ENCODE measurements around the gene DYNLT2B.
A peak's percentile ranks its signal among the peaks of the same experiment; 100 is the strongest.
"Not testable (repeated sequence)": the region's sequence is repeated elsewhere in the genome, so short reads cannot be mapped to it uniquely, and the experiment has no call there.

DYNLT2B gene

DNA sequence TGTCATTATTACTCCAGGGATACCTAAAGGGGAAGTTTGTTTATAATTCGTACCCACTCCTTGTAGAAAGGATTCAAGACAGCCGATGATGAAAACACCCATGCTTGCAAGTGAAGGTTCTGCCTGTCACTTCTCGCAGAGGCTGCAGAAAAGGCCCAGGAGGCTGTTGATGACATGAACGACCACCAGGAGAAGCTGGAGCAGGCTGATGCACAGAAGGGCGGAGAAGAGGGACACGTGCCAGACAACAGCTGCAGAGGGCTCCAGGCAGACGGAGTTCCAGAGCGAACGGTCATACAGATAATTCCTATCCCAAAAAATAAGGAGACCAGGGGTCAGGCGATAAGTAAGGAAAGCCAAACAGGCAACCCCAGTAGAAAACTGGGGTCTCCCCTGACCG, 5.7 kb upstream of the DYNLT2B start:
- DNase-seq: no peak

DNA sequence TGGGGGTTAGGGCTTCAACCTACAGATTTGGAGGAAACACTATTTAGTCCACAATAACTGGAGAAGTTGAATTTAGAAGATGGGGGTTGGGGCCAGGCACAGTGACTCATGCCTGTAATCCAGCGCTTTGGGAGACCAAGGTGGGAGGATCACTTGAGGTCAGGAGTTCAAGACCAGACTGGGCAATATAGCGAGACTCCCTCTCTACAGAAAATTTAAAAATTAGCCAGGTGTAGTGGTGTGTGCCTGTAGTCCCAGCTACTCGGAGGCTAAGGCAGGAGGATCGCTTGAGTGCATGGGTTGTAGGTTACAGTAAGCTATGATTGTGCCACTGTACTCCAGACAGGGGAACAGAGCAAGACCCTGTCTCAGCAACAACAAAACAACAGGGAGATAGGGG, 5.0 kb upstream of the DYNLT2B start:
- no peak for DNase-seq

DNA sequence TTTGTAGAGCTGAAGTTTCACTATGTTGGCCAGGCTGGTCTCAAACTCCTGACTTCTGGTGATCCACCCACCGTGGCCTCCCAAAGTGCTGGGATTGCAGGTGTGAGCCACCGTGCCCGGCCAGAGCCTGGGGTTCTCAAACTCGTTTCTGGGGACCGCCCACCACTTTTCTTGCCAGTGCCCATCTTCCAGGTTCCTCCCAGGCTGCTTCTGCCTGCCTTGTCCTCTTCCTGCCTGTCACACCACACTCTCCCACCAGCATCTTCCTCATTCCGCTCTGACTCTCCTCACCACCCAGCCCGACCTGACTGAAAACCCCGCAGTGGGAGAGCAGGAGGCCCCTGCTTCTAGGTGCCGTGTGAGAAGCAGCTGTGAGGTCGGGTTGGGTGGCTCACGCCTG, 3.1 kb upstream of the DYNLT2B start:
- no peak for DNase-seq

DNA sequence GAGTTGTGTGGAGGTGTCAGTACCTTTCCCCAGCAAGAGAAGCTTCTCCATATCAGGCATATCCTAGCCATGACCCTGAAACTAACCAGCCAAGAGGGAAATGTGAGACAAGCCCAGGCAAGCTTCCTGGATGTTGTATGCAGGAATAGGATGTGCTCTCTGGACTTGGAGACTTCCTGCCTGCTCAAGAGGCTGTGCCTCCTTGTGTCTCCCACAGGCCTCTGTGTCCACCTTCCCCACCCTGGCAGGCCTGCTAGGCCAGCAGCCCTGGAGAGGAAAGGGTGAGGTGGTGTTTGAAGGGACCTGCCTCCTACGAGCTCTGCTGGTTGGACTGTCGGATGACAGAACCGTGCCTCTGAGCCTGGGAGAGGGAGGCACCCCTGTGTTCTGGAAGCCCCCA, 2.1 kb upstream of the DYNLT2B start:
- no peak for DNase-seq

DNA sequence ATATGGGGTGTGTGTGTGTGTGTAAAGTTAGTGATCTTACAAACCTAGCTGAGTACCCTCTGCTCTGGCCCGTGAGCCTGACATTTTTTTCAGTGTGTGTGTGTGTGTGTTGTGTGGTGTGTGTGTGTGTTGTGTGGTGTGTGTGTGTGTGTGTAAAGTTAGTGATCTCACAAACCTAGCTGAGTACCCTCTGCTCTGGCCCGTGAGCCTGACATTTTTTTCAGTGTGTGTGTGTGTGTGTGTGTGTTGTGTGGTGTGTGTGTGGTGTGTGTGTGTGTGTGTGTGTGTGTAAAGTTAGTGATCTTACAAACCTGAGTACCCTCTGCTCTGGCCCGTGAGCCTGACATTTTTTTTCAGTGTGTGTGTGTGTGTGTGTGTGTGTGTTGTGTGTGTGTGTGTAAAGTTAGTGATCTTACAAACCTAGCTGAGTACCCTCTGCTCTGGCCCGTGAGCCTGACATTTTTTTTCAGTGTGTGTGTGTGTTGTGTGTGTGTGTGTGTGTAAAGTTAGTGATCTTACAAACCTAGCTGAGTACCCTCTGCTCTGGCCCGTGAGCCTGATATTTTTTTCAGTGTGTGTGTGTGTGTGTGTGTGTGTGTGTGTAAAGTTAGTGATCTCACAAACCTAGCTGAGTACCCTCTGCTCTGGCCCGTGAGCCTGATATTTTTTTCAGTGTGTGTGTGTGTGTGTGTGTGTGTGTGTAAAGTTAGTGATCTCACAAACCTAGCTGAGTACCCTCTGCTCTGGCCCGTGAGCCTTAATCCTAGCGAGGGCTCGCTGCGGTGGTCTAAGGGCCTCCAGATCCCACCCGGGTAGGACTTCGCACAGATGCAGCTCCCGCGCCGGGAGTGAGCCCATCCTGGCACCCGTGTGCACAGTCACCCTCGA, 997 bp downstream of the DYNLT2B start:
- not testable (repeated sequence) for DNase-seq

DNA sequence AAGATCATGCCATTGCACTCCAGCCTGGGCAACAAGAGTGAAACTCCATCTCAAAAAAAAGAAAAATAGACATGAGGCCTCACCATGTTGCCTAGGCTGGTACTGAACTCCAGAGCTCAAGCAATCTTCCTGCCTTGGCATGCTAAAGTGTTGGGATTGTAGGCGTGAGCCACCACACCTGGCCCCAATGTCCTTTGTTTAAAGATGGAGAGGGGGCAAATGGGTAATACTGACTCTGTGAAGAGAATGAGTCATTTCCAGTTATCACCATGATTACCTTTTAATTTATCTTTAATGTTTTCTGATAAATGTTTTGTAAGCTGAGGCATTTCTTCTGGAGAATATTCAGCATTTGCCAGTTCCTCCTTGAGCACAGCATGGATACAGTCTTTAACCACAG, 2.2 kb downstream of the DYNLT2B start:
- DNase-seq: no peak

DNA sequence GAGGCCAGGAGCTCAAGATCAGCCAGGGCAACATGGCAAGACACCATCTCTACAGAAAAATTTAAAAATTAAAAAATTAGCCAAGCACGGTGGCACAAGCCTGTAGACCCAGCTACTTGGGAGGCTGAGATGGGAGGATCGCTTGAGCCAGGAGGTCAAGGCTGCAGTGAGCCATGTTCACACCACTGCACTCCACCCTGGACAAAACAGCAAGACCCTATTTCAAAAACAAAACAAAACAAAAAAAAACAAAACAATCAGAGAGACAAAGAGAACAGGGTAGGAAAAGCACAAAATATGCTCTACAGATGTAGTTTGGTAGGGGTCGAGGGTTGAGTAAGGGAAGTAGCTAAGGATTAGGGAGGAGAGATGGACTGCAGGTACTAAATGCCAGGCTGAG, 3.4 kb downstream of the DYNLT2B start:
- DNase-seq: no peak

DNA sequence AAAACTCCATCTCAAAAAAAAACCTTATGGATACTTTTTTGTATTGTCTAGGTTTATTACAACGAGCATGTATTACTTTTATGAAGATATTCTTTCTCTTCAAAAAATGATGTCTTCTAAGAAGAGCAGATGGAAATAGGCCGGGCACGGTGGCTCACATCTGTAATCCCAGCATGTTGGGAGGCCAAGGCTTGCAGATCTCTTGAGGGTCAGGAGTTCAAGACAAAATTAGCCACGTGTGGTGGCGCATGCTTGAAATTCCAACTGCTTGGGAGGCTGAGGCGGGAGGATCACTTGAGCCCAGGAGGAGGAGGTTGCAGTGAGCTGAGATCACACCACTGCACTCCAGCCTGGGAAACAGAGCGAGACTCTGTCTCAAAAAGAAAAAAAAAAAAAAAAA, 4.0 kb downstream of the DYNLT2B start:
- DNase-seq: not testable (repeated sequence)

DNA sequence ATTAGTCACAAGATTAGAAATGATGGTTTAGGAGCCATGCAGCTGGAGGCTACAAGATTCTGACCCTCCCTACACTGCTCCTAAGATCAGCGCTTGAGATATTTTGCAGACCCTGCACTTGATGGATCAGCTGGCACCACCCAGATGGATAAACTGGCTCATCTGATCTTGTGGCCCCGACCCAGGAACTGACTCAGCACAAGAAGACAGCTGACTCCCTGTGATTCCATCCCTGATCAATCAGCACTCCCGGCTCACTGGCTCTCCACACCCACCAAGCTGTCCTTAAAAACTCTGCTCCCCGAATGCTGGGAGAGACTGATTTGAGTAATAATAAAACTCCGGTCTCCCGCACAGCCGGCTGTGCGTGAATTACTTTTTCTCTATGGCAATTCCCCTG, 15.1 kb downstream of the DYNLT2B start:
- DNase-seq: not testable (repeated sequence)

DNA sequence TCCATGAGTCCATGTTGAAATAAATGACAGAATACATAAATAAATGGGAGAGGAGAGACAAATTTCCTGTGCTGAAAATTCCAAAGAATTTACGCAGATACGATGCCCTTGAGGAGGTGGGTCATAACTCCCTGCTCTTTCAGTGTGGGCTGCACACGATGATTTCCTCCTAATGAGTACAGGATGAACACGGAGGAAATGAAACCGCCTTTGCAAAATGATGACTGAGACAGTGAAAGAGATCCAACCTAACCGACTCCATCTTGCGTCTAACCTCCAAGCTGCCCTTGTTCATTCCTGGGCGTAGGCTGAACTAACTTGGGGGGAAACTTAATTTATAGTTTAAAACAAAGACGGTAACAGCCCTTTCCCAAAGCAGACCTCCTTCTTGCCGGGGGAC, 15.5 kb downstream of the DYNLT2B start:
- not testable (repeated sequence) for DNase-seq

DNA sequence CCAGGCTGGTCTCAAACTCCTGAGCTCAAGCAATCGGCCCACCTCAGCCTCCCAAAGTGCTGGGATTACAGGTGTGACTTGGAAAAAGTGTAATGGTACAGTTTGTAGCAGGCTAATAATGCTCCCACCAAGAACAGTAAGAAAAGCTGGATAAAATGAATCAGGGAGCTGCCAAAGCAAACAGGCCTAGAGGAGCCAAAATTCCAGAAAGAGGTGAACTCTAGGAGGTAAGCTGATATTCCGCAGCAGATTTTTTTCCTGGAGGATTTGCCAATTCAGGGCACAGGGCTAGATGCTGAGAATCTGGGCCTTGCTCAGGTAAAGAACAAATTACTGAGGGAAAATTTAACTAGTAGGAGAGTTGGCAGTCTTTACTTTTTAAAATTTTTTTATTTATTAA, 19.5 kb downstream of the DYNLT2B start:
- DNase-seq: no peak

DNA sequence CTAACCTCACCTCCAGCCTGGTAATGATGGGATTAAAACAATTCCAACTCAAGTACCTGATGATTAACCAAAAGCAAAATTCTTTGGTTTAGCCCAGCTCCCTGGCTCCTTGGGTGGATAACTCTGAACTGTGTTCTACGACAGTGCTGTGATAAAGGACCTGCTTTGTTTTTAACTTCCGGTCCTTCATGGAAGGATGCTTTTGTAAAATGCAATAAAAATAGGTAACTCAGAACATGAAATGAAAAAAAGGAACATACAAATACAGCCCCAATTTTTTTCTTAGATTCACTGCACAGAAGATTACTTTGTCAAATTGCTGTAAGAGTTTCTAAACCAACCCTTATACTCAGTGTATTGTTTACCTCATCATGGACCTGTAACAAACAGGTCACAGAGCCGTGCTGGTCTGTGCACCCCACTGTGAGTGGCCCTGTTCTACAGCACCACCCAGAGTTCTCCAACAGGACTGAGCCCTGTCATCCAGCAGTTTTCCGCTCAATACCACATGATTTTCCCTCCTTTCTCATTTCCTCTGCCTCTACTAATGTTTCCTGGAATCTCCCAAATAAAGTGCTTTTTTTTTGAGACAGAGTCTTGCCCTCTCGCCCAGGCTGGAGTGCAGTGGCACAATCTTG, 25.6 kb downstream of the DYNLT2B start:
- no peak for DNase-seq

DNA sequence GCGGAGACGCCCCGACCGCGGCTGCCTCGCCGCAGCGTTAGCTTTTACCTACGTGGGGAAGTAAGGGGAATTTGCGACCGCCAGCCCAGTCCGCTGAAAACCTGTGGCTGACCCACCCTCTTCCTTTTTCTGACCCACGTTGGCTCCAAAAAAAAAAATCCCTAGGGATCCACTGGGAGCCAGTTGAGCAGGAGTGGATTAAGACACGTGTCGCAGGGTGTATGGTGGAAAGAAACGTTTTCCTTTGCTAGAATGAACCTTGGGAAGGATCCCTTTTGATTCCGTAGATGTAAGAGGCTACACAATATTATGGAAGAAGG, 29.9 kb downstream of the DYNLT2B start:
- no peak for DNase-seq

DNA sequence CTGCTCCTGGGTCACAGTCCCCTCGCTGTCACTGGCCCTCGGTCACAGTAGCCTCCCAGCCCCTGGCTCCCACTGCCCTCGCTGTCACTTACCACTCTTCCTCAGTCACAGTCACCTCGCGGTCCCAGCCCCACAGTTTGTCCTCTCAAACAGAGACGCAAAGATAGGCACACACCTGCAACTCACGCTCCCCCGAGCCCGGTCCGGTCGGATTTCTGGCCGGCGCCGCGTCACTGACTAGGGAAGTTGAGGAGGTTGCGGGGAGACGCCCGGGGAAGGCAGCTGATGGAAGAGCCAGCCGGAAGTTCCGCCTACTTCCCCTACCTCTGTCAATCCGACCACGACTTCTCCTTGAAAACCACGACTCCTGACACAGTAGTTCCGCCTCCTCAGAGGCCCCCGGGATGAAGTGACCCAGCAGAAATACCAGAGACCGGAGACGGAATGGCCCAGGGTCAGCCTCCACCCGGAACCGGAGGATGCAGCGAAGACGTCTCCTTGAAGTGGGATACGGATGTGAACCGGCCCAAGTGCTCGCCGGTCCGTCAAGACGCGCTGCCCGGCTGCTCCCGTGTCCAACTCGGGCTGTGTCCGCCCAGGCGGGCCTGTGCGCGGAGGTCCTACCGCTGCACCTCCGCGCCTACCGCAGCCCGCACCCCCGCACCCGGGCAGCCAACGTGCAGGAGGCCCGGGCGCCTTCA, 30.4 kb downstream of the DYNLT2B start, which contains the start of gene PCYT1A:
Gene PCYT1A, minus strand, starts transcription at position 287 of the 701 bp plus-strand sequence. CDS start 17,195 bp downstream, outside the sequence.
- peak; percentile 88 for DNase-seq

DNA sequence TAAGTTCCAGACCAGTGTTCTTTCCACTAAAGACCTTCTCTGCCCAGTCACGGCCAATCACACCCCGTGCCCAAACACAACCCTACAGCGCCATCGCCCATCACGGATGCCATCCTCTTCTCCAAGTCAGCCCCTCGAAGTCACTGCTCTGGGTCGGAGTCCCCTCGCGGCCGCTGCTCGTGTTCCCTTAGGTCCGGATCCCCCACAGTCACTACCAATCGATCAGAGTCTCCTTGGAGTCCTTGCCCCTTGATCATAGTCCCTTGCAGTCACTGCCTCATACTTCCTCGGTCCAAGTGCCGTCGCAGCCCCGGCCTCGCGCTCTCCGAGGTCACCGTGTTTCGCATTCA, 31.0 kb downstream of the DYNLT2B start:
- no peak for DNase-seq

DNA sequence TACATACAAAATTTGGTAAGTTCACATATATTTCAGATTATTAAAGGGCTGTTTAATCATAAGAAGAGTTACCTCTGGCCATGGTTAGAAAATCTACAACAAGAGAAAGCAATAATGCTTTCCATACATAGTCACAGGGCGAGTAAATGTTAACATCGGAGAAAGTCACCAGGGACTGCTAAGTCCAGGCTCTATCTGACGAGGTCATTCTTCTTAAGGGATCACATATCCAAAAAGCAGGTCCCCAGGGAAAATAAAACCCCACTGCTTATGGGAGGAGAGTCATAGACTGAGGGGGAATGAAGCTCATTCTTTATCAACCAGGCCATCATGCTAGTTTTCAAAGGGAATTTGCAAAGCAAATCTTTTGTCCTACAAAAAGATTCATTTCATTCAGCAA, 33.6 kb downstream of the DYNLT2B start:
- DNase-seq: no peak

DNA sequence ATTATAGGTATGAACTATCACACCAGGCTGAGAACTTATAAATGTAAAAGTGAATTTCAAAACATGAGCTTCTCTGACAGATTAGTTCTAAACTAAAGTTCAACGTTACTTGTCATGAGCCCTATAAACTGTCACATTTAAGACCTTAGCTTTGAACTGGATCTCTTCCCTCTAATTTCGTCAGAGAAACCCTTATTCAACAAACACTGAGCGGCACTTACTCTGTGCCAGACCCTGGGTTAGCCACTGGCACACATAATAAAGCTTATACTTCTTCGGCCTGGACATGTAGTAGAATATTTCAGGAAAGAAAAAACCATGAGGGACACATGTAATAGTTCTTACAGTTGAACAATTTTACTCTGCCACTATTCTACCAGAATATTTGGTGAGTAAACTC, 36.1 kb downstream of the DYNLT2B start:
- DNase-seq: no peak

DNA sequence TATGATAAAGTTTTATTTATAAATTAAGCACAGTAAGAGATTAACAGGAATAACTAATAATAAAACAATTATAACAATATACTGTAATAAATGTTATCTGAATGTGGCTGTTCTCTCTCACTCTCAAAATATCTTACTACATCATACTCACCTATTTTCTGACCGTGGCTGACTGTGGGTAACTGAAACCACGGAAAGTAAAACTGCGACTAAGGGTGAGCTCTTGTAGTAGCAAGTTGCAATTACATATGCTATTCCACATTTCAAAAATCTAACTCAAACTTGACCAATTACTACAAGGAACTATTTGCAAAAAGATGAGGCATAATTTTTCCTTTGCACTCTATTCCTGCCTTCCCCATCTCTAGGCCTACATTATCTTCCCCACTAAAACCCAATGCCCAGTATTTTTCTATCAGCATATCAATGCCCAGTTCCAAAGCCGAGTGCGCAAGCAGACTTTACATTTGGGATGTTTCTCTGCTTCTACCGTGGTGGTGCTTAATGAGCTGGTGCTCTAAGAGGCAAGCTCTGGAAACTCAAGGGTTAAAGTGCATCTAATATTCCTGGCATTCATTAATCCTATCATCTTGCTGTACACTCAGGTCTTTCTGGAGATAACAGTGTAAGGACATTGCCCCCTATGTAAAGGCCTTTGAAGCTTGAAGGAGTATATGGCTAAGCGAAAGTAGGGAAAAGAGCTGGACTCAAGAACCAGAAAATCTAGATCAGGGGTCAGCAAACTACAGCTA, 37.2 kb downstream of the DYNLT2B start:
- DNase-seq: no peak

DNA sequence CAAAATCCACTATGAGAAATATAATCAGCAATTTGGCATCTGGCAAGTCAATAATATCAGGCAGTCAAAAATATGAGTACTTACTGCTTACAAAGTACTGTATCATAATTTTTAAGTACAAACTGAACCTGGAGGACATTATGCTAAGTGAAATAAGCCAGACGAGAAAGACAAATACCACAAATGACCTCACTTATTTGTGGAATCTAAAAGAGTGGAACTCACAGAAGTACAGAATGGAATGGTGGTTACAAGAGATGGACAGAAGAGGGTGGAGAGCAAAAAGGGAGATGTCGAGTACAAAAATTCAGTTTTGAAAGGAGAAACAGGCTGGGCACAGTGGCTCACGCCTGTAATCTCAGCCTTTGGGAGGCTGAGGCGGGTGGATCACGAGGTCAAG, 42.9 kb downstream of the DYNLT2B start:
- no peak for DNase-seq

DNA sequence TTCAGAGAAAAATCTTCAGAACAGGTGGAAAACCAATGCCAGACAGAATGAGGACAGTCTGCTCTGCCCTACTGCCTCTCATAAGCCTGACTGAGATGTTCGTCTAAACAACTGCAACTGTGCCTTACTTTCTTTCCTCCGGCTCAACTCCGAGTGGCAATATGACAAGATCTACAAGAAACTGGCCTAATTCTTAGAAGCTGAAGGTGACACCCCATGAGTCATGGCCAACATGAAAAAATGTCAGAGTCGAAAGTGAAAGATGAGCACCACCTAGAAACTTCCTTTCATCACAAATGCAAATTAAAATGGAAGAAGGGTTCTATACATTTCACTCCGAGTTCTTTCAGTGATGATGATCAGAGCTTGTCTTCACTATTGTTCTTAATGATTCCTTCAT, 43.5 kb downstream of the DYNLT2B start:
- DNase-seq: peak; percentile 70

DNA sequence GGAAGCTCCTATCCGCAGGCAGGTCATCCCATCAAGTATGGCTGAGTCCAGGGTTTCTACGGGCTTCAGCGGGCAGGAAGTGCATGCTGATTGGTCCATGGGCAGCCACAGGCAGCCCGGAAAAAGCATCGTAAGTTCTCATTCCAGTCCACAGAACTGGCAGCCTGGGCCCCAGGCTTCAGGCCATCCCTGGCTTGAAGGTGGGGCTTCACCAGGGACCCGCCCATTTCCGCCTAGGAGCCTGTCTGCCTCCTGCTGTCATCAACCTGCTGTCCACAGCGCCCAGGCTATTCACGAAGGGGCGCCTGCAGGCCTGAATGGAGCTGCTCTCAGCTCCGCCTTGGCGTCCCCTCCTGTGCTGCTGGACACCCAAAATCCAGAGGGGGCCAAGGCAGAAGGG, 44.4 kb downstream of the DYNLT2B start:
- DNase-seq: no peak

DNA sequence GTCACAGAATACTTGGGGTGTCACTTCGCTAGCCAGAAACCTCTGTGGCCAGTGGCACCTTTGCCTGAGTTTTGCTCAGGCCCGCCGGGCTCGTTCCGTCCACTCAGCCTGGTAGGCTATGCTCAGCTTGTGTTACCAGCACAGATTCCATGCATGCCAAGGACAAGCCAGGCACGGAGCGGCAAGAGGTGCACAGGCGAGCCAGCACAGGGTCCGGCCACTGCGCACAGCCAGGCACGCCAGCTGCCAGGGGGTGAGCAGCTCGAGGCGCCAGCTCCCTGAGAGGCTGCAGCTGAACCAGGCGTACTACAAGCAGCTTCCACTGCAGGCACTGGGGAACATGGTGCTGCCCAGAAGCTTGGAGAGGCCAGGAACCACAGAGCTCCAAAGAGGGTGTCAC, 45.2 kb downstream of the DYNLT2B start:
- DNase-seq: no peak

DNA sequence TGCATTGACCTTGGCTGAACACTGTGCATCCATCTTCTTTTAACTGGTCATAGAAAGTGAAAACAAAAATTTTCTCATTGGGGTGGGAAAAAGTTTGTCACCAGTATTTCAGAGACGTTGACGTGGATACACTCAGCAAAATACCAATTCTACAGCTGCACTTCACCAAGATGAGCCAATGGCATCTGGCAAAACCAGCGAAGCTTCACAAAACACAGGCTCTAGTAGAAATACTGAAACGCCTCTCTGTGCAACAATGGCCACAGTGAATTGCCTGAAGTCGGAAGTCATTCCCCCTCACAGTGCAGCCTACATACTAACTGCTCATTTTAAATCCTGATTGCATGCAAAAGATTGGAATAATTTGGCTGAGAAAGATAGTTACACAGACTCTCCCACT, 47.5 kb downstream of the DYNLT2B start:
- DNase-seq: no peak

All from activated CD8-positive, alpha-beta memory T cell treated with anti-CD3 and anti-CD28 coated beads for 24 hours (primary cell).